HK-2 (cell line): ENCODE results near the gene GPC2.
A peak's percentile ranks its signal among the peaks of the same experiment; 100 is the strongest.

Experiments used
- DNase-seq: peaks from one replicate; pipeline ENCODE4 v3.0.0-alpha.2; 2018; ENCODE audit not compliant: unreplicated experiment

Gene GPC2

GRCh38 chr7:100122067-100122466 lies 55.1 kb downstream of the GPC2 start:
- DNase-seq, result no peak

- no peak for DNase-seq
These were observed 56.5 kb downstream of the GPC2 start for GRCh38 chr7:100120733-100121036.

- DNase-seq, result peak; percentile 66
These were observed 57.0 kb downstream of the GPC2 start for GRCh38 chr7:100119970-100120732.
